K562 (cell line): ENCODE data around the gene DNAJB11. TPM values are rescaled to one million over a fixed set of nuclear protein-coding genes. Genes with fewer than 3 reads are reported as not detected.

Experiments
- ATAC-seq: fragments of 200-7000 bp; cut with Tn5 transposase; 3 replicates; pipeline ENCODE4 v1.9.1; 2020; ENCODE audit warnings: moderate library complexity
- BruUV-seq: library from RNA; stranded (reverse); fragments of 400-500 nt; replicated peaks from 2 replicates; lab custom pipeline; 2021; lab: Mats Ljungman, UMichigan
- CTCF ChIA-PET: fragments of 300-600 bp; formaldehyde crosslinking; extraction: SDS; loops from one replicate; lab custom pipeline; 2021; ENCODE audit warnings: low intra/inter-chr PET ratio; lab: Yijun Ruan, JAX
- POLR2A ChIA-PET: fragments of 300-600, 350-650 bp; sonication (Branson Sonifier 250); formaldehyde crosslinking; extraction: SDS; loops from one replicate; lab custom pipeline; 2021; ENCODE audit warnings: antibody characterized with exemption, inconsistent platforms; lab: Yijun Ruan, JAX
- DNase-seq, 4 experiments: peaks; one replicate each; pipeline versions ENCODE4 v3.0.0 to v3.0.0-alpha.2; 2011 to 2018; ENCODE audit warnings: low spot score in 3 of 4, mixed read lengths in 3 of 4; ENCODE audit errors: extremely low read depth in 1 of 4
- FAIRE-seq: peaks from 2 replicates; lab custom pipeline; 2011; peaks lifted over from hg19 to GRCh38; lab: Jason Lieb, UNC
- H2AFZ ChIP-seq: 2 replicates; pipeline ENCODE4 v1.6.0; 2011; ENCODE audit warnings: low read depth, low read length, control low read depth, inconsistent platforms
- H3K27ac ChIP-seq: fragments of 200-600 bp; 3 replicates; pipeline ENCODE4 v1.8.0; 2011; ENCODE audit warnings: low read depth, mild to moderate bottlenecking, control low read depth, inconsistent platforms, low read length, moderate library complexity, mixed read lengths; ENCODE audit errors: extremely low read depth
- H3K27me3 ChIP-seq, 2 experiments: fragments of 300-600 bp in 1 of 2; 2 replicates in 1 of 2; 3 replicates in 1 of 2; pipeline versions ENCODE4 v1.6.0 to v1.8.0; 2011; ENCODE audit warnings: inconsistent platforms in 2 of 2, low read length in 2 of 2, mild to moderate bottlenecking in 1 of 2, mixed read lengths in 1 of 2, moderate library complexity in 1 of 2; ENCODE audit not compliant: control insufficient read depth in 2 of 2, insufficient read depth in 2 of 2
- H3K36me3 ChIP-seq: fragments of 300-600 bp; 3 replicates; pipeline ENCODE4 v1.8.0; 2011; ENCODE audit warnings: mild to moderate bottlenecking, low read length, inconsistent platforms; ENCODE audit not compliant: control insufficient read depth, insufficient read depth
- H3K4me1 ChIP-seq, 2 experiments: fragments of 200-600 bp in 1 of 2; replicated peaks in 1 of 2; 2 replicates in 1 of 2; 3 replicates in 1 of 2; pipeline versions ENCODE4 v1.5.1 to v1.8.0; 2011; ENCODE audit warnings: inconsistent platforms in 2 of 2, low read length in 2 of 2, mild to moderate bottlenecking in 1 of 2, mixed read lengths in 1 of 2, moderate library complexity in 1 of 2; ENCODE audit not compliant: control insufficient read depth in 2 of 2, insufficient read depth in 2 of 2
- H3K4me2 ChIP-seq: 2 replicates; pipeline ENCODE4 v1.6.1; 2011; ENCODE audit warnings: low read length, control low read depth, inconsistent platforms, mixed read lengths; ENCODE audit not compliant: insufficient read depth
- H3K4me3 ChIP-seq: fragments of 200-600 bp; sonication (generic), shearing (Covaris generic); 2 replicates; pipeline ENCODE4 v1.5.1; 2016; ENCODE audit warnings: control low read depth, inconsistent platforms
- H3K79me2 ChIP-seq: fragments of 200-600 bp; 3 replicates; pipeline ENCODE4 v1.8.0; 2011; ENCODE audit warnings: low read length, inconsistent platforms; ENCODE audit not compliant: control insufficient read depth, insufficient read depth
- H3K9ac ChIP-seq, 2 experiments: 2 replicates each; pipeline versions ENCODE4 v1.6.0 to v1.6.1; 2011; ENCODE audit warnings: low read depth in 2 of 2, low read length in 2 of 2, control low read depth in 1 of 2, inconsistent platforms in 1 of 2, mild to moderate bottlenecking in 1 of 2, mixed read lengths in 1 of 2; ENCODE audit not compliant: insufficient read depth in 1 of 2
- H3K9me1 ChIP-seq: one replicate; pipeline ENCODE4 v1.6.0; 2011; ENCODE audit warnings: inconsistent platforms, mild to moderate bottlenecking, low read length, moderate library complexity; ENCODE audit not compliant: control insufficient read depth, insufficient read depth
- H3K9me3 ChIP-seq: replicated peaks from 2 replicates; pipeline ENCODE4 v1.5.1; 2011; ENCODE audit warnings: low read depth, low read length, inconsistent platforms; ENCODE audit not compliant: control insufficient read depth, insufficient read depth
- H4K20me1 ChIP-seq: replicated peaks from 2 replicates; pipeline ENCODE4 v1.6.1; 2011; ENCODE audit warnings: low read length, inconsistent platforms, mixed read lengths; ENCODE audit not compliant: control insufficient read depth, insufficient read depth
- ATF1 ChIP-seq, 2 experiments: fragments of 450-650 bp in 1 of 2; IDR thresholded peaks; 2 replicates each; pipeline ENCODE4 v1.6.1; 2016; ENCODE audit warnings: missing compliant biosample characterization in 1 of 2, missing genetic modification characterization in 1 of 2
- C11orf30 ChIP-seq: fragments of 450-650 bp; IDR thresholded peaks from 2 replicates; pipeline ENCODE4 v1.6.1; 2016; ENCODE audit warnings: low read depth, mild to moderate bottlenecking
- CHD4 ChIP-seq: fragments of 200-600 bp; sonication (generic); IDR thresholded peaks from 3 replicates; pipeline ENCODE4 v1.6.1; 2012; ENCODE audit warnings: low read depth, mild to moderate bottlenecking, mixed read lengths, low read length, inconsistent platforms; ENCODE audit not compliant: insufficient read depth, insufficient replicate concordance, poor library complexity, severe bottlenecking
- GTF2A2 ChIP-seq: IDR thresholded peaks from 2 replicates; pipeline ENCODE4 v1.6.1; 2016; ENCODE audit warnings: mild to moderate bottlenecking, missing genetic modification characterization, missing compliant biosample characterization
- HCFC1 ChIP-seq: IDR thresholded peaks from 2 replicates; pipeline ENCODE4 v1.6.1; 2012; ENCODE audit warnings: low read depth, low read length, improper control_type of control experiment
- IRF9 ChIP-seq: fragments of 450-650 bp; IDR thresholded peaks from 2 replicates; pipeline ENCODE4 v1.6.1; 2016; ENCODE audit warnings: missing biosample characterization, missing genetic modification characterization
- MAFG ChIP-seq: fragments of 450-650 bp; conservative IDR thresholded peaks from 2 replicates; pipeline ENCODE4 v1.6.1; 2016; ENCODE audit warnings: missing genetic modification characterization, missing compliant biosample characterization
- MIER1 ChIP-seq: fragments of 450-650 bp; IDR thresholded peaks from 2 replicates; pipeline ENCODE4 v1.6.1; 2016; ENCODE audit warnings: antibody characterized with exemption, mild to moderate bottlenecking, low read depth
- NR3C1 ChIP-seq: sonication (generic); formaldehyde crosslinking; IDR thresholded peaks from 2 replicates; pipeline ENCODE4 v1.8.1; 2022; ENCODE audit warnings: missing genetic modification reagents
- POLR3A ChIP-seq: IDR thresholded peaks from 2 replicates; pipeline ENCODE4 v1.6.1; 2011; ENCODE audit warnings: borderline replicate concordance, mild to moderate bottlenecking, moderate library complexity; ENCODE audit not compliant: insufficient read length, insufficient read depth; ENCODE audit errors: extremely low read depth
- SNAPC5 ChIP-seq: fragments of 250-450 bp; sonication (Bioruptor Pico); IDR thresholded peaks from 2 replicates; pipeline ENCODE4 v1.8.0; 2021; ENCODE audit warnings: moderate library complexity, mild to moderate bottlenecking, inconsistent platforms
- TSHZ1 ChIP-seq: fragments of 250-450 bp; sonication (Bioruptor Pico); IDR thresholded peaks from 2 replicates; pipeline ENCODE4 v1.4.0; 2020; ENCODE audit warnings: mild to moderate bottlenecking, moderate library complexity
- YY1 ChIP-seq, 3 experiments: IDR thresholded peaks; 2 replicates each; pipeline ENCODE4 v1.6.1; 2011; ENCODE audit warnings: low read length in 2 of 3, mild to moderate bottlenecking in 2 of 3, moderate library complexity in 2 of 3, borderline replicate concordance in 1 of 3, control low read depth in 1 of 3, low read depth in 1 of 3; ENCODE audit not compliant: insufficient read depth in 3 of 3, insufficient replicate concordance in 2 of 3, control insufficient read depth in 1 of 3, insufficient read length in 1 of 3; ENCODE audit errors: extremely low read depth in 1 of 3
- ZBED1 ChIP-seq: IDR thresholded peaks from 2 replicates; pipeline ENCODE4 v1.6.1; 2014
- ZNF121 ChIP-seq: sonication (generic); formaldehyde crosslinking; conservative IDR thresholded peaks from 2 replicates; pipeline ENCODE4 v1.8.0; 2022; ENCODE audit warnings: missing genetic modification reagents
- WGBS: fragments of 100-300 bp; shearing (Covaris generic); methylation state at CpG from one replicate; pipeline ENCODE4 v1.1.6; 2016; ENCODE audit warnings: low coverage, mixed read lengths; ENCODE audit not compliant: insufficient coverage; ENCODE audit errors: missing lambda C conversion rate; 5-methylcytosine and 5-hydroxymethylcytosine counted together
- in situ Hi-C: fragments of 300-500 bp; cut with MboI; formaldehyde crosslinking; loops from 4 replicates; pipeline ENCODE4 v1.15.0; 2018; ENCODE audit warnings: inconsistent platforms, mixed read lengths
- intact Hi-C: fragments of 100-400 bp; cut with micrococcal nuclease; formaldehyde crosslinking; loops from 2 replicates; pipeline ENCODE4 v1.14.2; 2022
- polyA plus RNA-seq, 8 experiments: library from polyadenylated mRNA; depleted of rRNA in 4 of 8; stranded (reverse) in 5 of 8; unstranded in 3 of 8; fragments of >200 nt; fragmentation: Nextera tagmentation in 2 of 8; fragmentation: Illumina TruSeq in 1 of 8; extraction: Ambion mirVana in 2 of 8; extraction: Trizol in 1 of 8; gene quantifications; 2 replicates each; pipeline versions ENCODE4 v1.2.1 to v1.2.3, GENCODE V29; 2011 to 2014; ENCODE audit warnings: inconsistent platforms in 1 of 8, missing spikeins in 1 of 8
- total RNA-seq, 7 experiments: library from RNA; depleted of rRNA in 6 of 7; stranded (reverse); fragments of >200 nt in 6 of 7; fragmentation: Illumina TruSeq in 2 of 7; extraction: Trizol in 2 of 7; gene quantifications; 2 replicates each; pipeline versions ENCODE4 v1.2.1 to v1.2.3, GENCODE V29; 2011 to 2021; ENCODE audit warnings: low replicate concordance in 1 of 7

DNAJB11 gene
- total and polyA plus RNA-seq, 9 of the 15 experiments (the other 6 are each of a cell fraction or from before 2014, with no cell fraction given) = 14.8 to 74.7 (median 63.8) TPM

- peaks cover 0 to 9% of the 10 kb centered on the region in 2 experiments; a peak in 2 of 5 replicates for H3K4me1 ChIP-seq
- no peak for ATAC-seq
- H4K20me1 ChIP-seq = no peaks in the 10 kb centered on the region
- intact Hi-C loops (loop anchor here (1.0 to 5.0 kb wide), 2 partner anchors 19 to 626 kb away; no protein-coding TSS in a partner anchor), in situ Hi-C loops (no loop called here)
- H3K4me2 ChIP-seq = no peak overlapping the region
- H3K36me3 ChIP-seq = no peaks in the 10 kb centered on the region
- no TSS peak for BruUV-seq
- H3K4me3 ChIP-seq = no peak overlapping the region
- POLR2A ChIA-PET = interaction anchor here (0.6 to 3.4 kb wide), 3 partner anchors 9 to 175 kb away, joined by 3 to 17 read pairs (median 3); partner anchors contain the start of gene EIF4A2
- no peak overlapping the region for H3K27ac ChIP-seq
- no peaks in the 10 kb centered on the region for H3K9me1 ChIP-seq
- CTCF ChIA-PET = no interaction called here
- WGBS = 35% methylated on average over 2 of the region's 2 CpGs
- no peak for FAIRE-seq
- H2AFZ ChIP-seq = no peak overlapping the region
- DNase-seq = no peak
- H3K9ac ChIP-seq = no peak overlapping the region
- H3K9me3 ChIP-seq = no peaks in the 10 kb centered on the region
- H3K27me3 ChIP-seq = peaks cover 0 to 18% of the 10 kb centered on the region in 2 experiments; a peak in 4 of 5 replicates
- H3K79me2 ChIP-seq = no peaks in the 10 kb centered on the region
- TF ChIP-seq NR3C1 (CRISPR knock-in tag) (no peak), YY1 (IDR thresholded peaks at IDR 0.05; ENCODE audit: borderline replicate concordance in 1 of 3, control insufficient read depth in 1 of 3, extremely low read depth in 1 of 3, insufficient read depth in 3 of 3, insufficient read length in 1 of 3, insufficient replicate concordance in 2 of 3, low read depth in 1 of 3, low read length in 2 of 3) (no peak), IRF9 (no peak), ZNF121 (CRISPR knock-in tag) (no peak), POLR3A (no peak), TSHZ1 (CRISPR knock-in tag) (no peak), MIER1 (no peak), ZBED1 (no peak), GTF2A2 (no peak), HCFC1 (no peak), ATF1 (CRISPR knock-in tag; IDR thresholded peaks at IDR 0.05) (no peak), ATF1 (tag; IDR thresholded peaks at IDR 0.05) (no peak), MAFG (tag) (0 out of 2 replicates have a peak, but pooled peaks have one; percentile 22), CHD4 (no peak), C11orf30 (peak; percentile 55; the same call in 1 of the 2 replicates), SNAPC5 (no peak)
Measured at GRCh38 chr3:186608624-186609215, 38.2 kb downstream of the DNAJB11 start.
